ENCODE data around the gene PCMT1. TPM values are rescaled to one million over a fixed set of nuclear protein-coding genes. Genes with fewer than 3 reads are reported as not detected.
"Not testable (repeated sequence)": the region's sequence is repeated elsewhere in the genome, so short reads cannot be mapped to it uniquely, and the experiment has no call there.

PCMT1 gene
- total RNA-seq, 2 donors from 2014 or later = 83.5 to 86.2 TPM

DNA sequence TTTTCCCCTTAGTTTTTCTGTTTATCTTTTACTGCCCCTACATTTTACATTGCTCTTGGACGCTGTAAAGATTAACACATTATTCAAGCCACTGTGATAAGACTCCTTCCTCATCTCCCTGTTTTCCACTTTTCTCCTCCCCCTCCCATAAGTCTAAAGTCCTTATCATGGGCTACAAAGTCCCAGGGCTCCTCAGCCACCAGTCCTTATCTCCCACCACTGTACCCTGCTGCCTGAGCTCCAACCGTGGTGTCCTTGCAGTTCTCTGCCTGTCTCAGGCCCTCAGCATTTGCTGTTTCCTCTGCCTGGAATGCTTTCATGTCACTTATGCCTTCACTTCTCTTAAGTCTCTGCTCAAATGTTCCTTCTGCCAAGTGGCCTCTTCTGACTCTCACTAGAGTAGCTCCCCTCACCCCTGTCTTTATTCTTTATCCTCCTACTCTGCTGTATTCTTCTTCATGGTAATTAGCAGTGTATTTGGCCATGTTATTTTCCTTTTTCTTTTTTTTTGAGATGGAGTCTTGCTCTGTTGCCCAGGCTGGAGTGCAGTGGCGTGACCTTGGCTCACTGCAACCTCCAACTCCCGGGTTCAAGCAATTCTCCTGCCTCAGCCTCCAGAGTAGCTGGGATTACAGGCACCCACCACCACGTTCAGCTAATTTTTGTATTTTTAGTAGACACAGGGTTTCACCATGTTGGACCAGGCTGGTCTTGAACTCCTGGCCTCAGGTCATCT is 20.9 kb upstream of the PCMT1 start:
- DNase-seq = no peak
- H3K27me3 Mint-ChIP-seq (ENCODE audit: low read depth) = no peaks in the 10 kb centered on the region
- H3K36me3 Mint-ChIP-seq (ENCODE audit: insufficient read depth in 2 of 2) = peaks cover 2 to 37% of the 10 kb centered on the region in 2 donors
- H3K4me3 Mint-ChIP-seq = no peak overlapping the region
- no peak for ATAC-seq (replicated peaks in 1 of 2)
- H3K4me1 Mint-ChIP-seq (ENCODE audit: low read depth) = peaks cover 16% of the 10 kb centered on the region
- H3K9me3 Mint-ChIP-seq = no peaks in the 10 kb centered on the region
- H3K27ac Mint-ChIP-seq = peak overlapping the region; percentile 57

- Mint-ChIP-seq H3K9me3 (no peaks in the 10 kb centered on the region), H3K27me3 (ENCODE audit: low read depth) (no peaks in the 10 kb centered on the region), H3K4me3 (no peak overlapping the region), H3K27ac (no peak overlapping the region), H3K36me3 (ENCODE audit: insufficient read depth in 2 of 2) (peaks cover 2 to 33% of the 10 kb centered on the region in 2 donors), H3K4me1 (ENCODE audit: low read depth) (peaks cover 16% of the 10 kb centered on the region)
- DNase-seq = no peak
- ATAC-seq (replicated peaks in 1 of 2) = no peak
Observed at GRCh38 chr6:149729824-149730223, 19.7 kb upstream of the PCMT1 start.

DNA sequence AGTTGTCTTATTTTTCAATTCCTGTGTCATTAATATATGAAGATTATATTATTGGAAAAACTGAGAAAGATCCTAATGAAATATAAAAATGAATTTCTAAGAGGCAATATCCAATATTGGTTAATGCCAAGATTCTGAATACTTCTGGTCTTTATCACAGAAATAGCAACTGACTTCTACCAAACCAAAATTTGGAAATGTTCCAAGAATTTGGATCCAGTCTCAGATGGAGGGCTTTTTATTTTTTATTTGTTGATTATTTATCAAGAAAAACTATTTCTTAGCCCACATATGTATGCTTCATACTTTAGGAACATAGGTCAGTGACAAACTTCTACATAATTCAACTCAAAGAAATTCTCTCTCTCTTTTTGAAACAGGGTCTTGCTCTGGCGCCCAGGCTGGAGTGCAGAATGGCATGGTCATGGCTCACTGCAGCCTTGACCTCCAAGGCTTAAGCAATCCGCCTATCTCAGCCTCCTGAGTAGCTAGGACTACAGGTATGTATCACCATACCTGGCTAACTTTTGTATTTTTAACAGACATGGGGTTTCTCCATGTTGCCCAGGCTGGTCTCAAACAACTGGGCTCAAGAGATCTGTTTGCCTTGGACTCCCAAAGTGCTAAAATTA is 16.3 kb upstream of the PCMT1 start:
- Mint-ChIP-seq H3K36me3 (ENCODE audit: insufficient read depth in 2 of 2) (peaks cover 2 to 28% of the 10 kb centered on the region in 2 donors), H3K9me3 (no peaks in the 10 kb centered on the region), H3K27me3 (ENCODE audit: low read depth) (no peaks in the 10 kb centered on the region)

DNA sequence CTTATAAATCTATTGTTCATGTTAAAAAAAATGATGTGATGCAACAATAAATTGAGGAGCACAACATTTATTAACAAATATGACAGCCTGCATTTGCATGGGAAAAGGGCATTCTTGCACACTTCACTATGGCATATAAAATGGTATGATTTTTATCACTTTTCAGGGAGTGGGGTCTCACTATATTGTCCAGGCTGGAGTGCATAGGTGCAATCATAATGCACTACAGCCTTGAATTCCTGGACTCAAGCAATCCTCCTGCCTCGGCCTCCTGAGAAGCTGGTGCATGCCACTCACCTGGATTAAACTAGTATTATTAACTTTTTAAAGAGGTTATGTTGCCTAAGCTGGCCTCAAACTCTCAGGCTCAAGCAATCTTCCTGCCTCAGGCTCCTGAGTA is 14.6 kb upstream of the PCMT1 start:
- no peak for DNase-seq
- ATAC-seq (replicated peaks in 1 of 2) = no peak
- Mint-ChIP-seq H3K27me3 (ENCODE audit: low read depth) (no peaks in the 10 kb centered on the region), H3K9me3 (no peaks in the 10 kb centered on the region), H3K27ac (no peak overlapping the region), H3K4me3 (no peak overlapping the region), H3K36me3 (ENCODE audit: insufficient read depth in 2 of 2) (peaks cover 5 to 31% of the 10 kb centered on the region in 2 donors), H3K4me1 (ENCODE audit: low read depth) (no peaks in the 10 kb centered on the region)

More for the DNA sequence above, 16.3 kb upstream of the PCMT1 start:
- no peak for ATAC-seq (replicated peaks in 1 of 2)
- DNase-seq = no peak
- no peak overlapping the region for H3K4me3 Mint-ChIP-seq
- no peak overlapping the region for H3K27ac Mint-ChIP-seq
- H3K4me1 Mint-ChIP-seq (ENCODE audit: low read depth) = peaks cover 15% of the 10 kb centered on the region

DNA sequence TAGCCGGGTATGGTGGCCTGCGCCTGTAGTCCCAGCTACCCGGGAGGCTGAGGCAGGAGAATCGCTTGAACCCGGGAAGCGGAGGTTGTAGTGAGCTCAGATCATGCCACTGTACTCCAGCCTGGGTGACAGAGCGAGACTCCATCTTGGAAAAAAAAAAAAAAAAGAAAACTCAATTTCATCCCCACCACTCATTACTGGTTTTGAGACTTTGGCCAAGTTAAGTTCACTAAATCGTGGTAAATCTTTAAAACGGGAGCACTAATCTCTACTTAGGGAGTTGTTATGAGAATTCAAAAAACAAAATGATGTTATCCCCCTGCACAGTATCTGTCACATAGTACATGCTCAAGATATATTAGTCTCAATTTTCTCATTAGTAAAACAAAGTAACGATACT is 4.3 kb upstream of the PCMT1 start:
- Mint-ChIP-seq H3K4me3 (peak overlapping the region; percentile 99 to 100), H3K27ac (peak overlapping the region; percentile 99), H3K4me1 (ENCODE audit: low read depth) (peaks cover 37% of the 10 kb centered on the region), H3K36me3 (ENCODE audit: insufficient read depth in 2 of 2) (peaks cover 3 to 19% of the 10 kb centered on the region in 2 donors)
- not testable (repeated sequence) for H3K27me3 Mint-ChIP-seq (ENCODE audit: low read depth); DNase-seq; H3K9me3 Mint-ChIP-seq; ATAC-seq (replicated peaks in 1 of 2)

GRCh38 chr6:149746147-149746946 is 3.2 kb upstream of the PCMT1 start, which contains the start of gene NUP43:
Gene NUP43 (minus strand): TSS chr6:149746529. CDS start chr6:149746495, 34 bp downstream.
- Mint-ChIP-seq H3K4me1 (ENCODE audit: low read depth) (peaks cover 46% of the 10 kb centered on the region), H3K36me3 (ENCODE audit: insufficient read depth in 2 of 2) (peaks cover 2 to 11% of the 10 kb centered on the region in 2 donors), H3K27ac (peak within 1 kb of the TSS; percentile 99), H3K4me3 (peak within 1 kb of the TSS; percentile 99 to 100), H3K9me3 (peaks cover 0 to 1% of the 10 kb centered on the region in 2 donors), H3K27me3 (ENCODE audit: low read depth) (no peaks in the 10 kb centered on the region)
- ATAC-seq (replicated peaks in 1 of 2) (peak; percentile 68 to 76), DNase-seq (peak; percentile 91 to 96)

GRCh38 chr6:149749082-149749593 is 403 bp upstream of the PCMT1 start:
- ATAC-seq (replicated peaks in 1 of 2) = peak in 1 of 2 donors; percentile 3
- peak overlapping the region; percentile 92 to 94 for H3K4me3 Mint-ChIP-seq
- not testable (repeated sequence) for H3K9me3 Mint-ChIP-seq; H3K27me3 Mint-ChIP-seq (ENCODE audit: low read depth); H3K36me3 Mint-ChIP-seq (ENCODE audit: insufficient read depth in 2 of 2); DNase-seq
- peaks cover 66% of the 10 kb centered on the region for H3K4me1 Mint-ChIP-seq (ENCODE audit: low read depth)
- peak overlapping the region; percentile 82 for H3K27ac Mint-ChIP-seq

DNA sequence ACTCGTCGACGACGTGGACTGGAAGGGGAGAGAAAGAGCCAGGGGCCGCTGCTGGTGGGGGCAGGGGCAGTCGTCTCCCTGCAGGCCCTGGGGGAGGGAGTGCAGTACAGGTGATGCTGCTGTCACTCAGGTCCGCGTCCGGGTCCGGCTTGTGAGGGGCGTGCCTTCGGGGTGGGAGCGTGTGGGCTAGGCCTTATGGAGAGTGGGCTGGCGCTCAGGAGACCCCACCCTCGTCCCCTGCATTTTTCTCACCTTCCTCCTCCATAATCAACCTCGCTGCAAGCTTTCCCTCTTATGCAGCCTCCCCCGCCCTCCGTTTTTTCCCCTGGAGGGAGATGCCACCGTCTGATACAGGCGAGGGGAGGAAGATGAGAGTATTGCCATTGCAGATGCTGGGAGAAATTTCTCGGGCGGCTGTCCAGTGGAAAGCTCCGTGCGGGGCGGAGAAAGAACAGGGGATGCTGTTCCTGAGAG is 632 bp downstream of the PCMT1 start:
- H3K9me3 Mint-ChIP-seq = peaks cover 0 to 1% of the 10 kb centered on the region in 2 donors
- peaks cover 2 to 3% of the 10 kb centered on the region in 2 donors for H3K36me3 Mint-ChIP-seq (ENCODE audit: insufficient read depth in 2 of 2)
- DNase-seq (peak; percentile 65 to 73), ATAC-seq (replicated peaks in 1 of 2) (peak; percentile 50 to 54)
- H3K4me1 Mint-ChIP-seq (ENCODE audit: low read depth) = peaks cover 66% of the 10 kb centered on the region
- H3K27ac Mint-ChIP-seq = peak overlapping the region; percentile 87
- H3K4me3 Mint-ChIP-seq = peak overlapping the region; percentile 92 to 94
- H3K27me3 Mint-ChIP-seq (ENCODE audit: low read depth) = no peaks in the 10 kb centered on the region

DNA sequence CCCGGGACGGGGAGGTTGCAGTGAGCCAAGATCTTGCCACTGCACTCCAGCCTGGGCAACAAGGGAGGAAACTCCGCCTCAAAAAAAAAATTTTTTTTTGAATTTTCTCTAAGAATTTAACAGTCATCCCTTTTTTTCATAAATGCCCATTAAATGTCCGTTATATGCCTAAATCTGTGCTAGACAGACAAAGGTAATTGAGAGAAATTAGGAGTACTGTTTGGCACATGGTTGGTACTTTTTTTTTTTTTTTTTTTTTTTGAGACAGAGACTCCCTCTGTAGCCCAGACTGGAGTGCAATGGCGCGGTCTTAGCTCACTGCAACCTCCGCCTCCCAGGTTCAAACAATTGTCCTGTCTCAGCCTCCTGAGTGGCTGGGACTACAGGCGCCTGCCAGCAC is 1.7 kb downstream of the PCMT1 start:
- H3K9me3 Mint-ChIP-seq = peaks cover 0 to 1% of the 10 kb centered on the region in 2 donors
- H3K27me3 Mint-ChIP-seq (ENCODE audit: low read depth) = no peaks in the 10 kb centered on the region
- H3K36me3 Mint-ChIP-seq (ENCODE audit: insufficient read depth in 2 of 2) = peaks cover 0 to 1% of the 10 kb centered on the region in 2 donors
- ATAC-seq (replicated peaks in 1 of 2) (no peak), DNase-seq (no peak)
- peak overlapping the region; percentile 92 to 94 for H3K4me3 Mint-ChIP-seq
- H3K27ac Mint-ChIP-seq = no peak overlapping the region
- H3K4me1 Mint-ChIP-seq (ENCODE audit: low read depth) = peaks cover 63% of the 10 kb centered on the region

GRCh38 chr6:149751920-149752319 is 2.4 kb downstream of the PCMT1 start:
- Mint-ChIP-seq H3K4me1 (ENCODE audit: low read depth) (peaks cover 57% of the 10 kb centered on the region), H3K4me3 (peak overlapping the region in 1 of 2 donors; percentile 94)
- H3K36me3 Mint-ChIP-seq (ENCODE audit: insufficient read depth in 2 of 2); DNase-seq; ATAC-seq (replicated peaks in 1 of 2); H3K9me3 Mint-ChIP-seq; H3K27me3 Mint-ChIP-seq (ENCODE audit: low read depth); H3K27ac Mint-ChIP-seq: not testable (repeated sequence)

- Mint-ChIP-seq H3K9me3 (no peaks in the 10 kb centered on the region), H3K27ac (no peak overlapping the region), H3K4me1 (ENCODE audit: low read depth) (peaks cover 49% of the 10 kb centered on the region), H3K36me3 (ENCODE audit: insufficient read depth in 2 of 2) (peaks cover 0 to 1% of the 10 kb centered on the region in 2 donors), H3K27me3 (ENCODE audit: low read depth) (no peaks in the 10 kb centered on the region), H3K4me3 (no peak overlapping the region)
- ATAC-seq (replicated peaks in 1 of 2) = no peak
- DNase-seq = no peak
Observed at GRCh38 chr6:149752600-149753373, 3.2 kb downstream of the PCMT1 start.

DNA sequence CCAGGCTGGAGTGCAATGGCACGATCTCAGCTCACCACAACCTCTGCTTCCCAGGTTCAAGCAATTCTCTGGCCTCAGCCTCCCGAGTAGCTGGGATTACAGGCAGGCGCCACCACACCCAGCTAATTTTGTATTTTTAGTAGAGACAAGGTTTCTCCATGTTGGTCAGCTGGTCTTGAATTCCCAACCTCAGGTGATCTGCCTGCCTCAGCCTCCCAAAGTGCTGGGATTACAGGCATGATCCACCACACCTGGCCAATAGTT is 3.8 kb downstream of the PCMT1 start:
- not testable (repeated sequence) for ATAC-seq (replicated peaks in 1 of 2); H3K4me3 Mint-ChIP-seq; H3K27me3 Mint-ChIP-seq (ENCODE audit: low read depth); DNase-seq; H3K36me3 Mint-ChIP-seq (ENCODE audit: insufficient read depth in 2 of 2); H3K27ac Mint-ChIP-seq; H3K9me3 Mint-ChIP-seq
- peaks cover 43% of the 10 kb centered on the region for H3K4me1 Mint-ChIP-seq (ENCODE audit: low read depth)
